C4-2B (cell line): ENCODE measurements around the gene LSAMP.

ENCODE experiments used
- CTCF ChIP-seq: fragments of 450-650 bp; conservative IDR thresholded peaks from 2 replicates; pipeline ENCODE4 v1.5.1; 2017; ENCODE audit warnings: mild to moderate bottlenecking
- ZFX ChIP-seq: fragments of 450-650 bp; IDR thresholded peaks from 2 replicates; pipeline ENCODE4 v1.6.1; 2017

- TF ChIP-seq CTCF (no peak), ZFX (no peak)
Observed at GRCh38 chr3:116342499-116342898, 102.8 kb downstream of the LSAMP start.
